ENCODE measurements around the gene TNNC1.

Gene TNNC1

DNA sequence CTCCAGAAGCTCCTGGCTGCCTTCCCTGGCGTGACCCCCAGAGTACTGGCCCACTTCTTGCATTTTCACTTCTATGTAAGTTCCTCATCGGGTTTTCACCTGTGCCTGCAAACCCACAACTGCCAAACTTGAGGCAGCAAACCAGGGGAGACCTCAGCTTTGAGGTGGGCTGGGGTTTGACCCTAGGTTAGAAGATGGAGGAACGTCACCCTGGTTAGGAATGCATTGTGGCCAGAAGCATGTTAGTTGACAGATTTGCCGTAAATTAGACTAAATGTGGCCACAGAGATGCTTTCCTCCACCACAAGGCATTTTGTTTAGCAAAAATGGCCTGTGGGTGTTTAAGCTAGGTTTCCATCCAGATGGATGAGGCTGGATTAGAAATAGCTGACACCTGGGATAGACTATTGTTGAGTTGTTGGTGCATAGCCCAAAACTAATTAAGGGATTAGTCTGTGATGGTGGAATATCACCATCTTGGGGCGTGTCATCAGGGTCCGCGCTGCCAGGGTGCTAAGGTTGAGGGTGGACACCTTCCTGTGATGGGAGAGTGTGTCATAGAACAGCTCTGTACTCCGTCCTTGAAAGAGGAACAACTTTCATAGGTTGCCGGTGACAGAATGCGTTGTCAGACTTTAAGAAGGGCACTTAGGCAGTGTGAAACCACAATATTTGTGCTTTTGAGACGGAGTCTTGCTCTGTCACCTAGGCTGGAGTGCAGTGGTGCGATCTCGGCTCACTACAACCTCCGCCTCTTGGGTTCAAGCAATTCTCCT, 5.1 kb upstream of the TNNC1 start:
- DNase-seq (ENCODE audit: low read depth in 4 of 4, low spot score in 1 of 4): no peak

DNA sequence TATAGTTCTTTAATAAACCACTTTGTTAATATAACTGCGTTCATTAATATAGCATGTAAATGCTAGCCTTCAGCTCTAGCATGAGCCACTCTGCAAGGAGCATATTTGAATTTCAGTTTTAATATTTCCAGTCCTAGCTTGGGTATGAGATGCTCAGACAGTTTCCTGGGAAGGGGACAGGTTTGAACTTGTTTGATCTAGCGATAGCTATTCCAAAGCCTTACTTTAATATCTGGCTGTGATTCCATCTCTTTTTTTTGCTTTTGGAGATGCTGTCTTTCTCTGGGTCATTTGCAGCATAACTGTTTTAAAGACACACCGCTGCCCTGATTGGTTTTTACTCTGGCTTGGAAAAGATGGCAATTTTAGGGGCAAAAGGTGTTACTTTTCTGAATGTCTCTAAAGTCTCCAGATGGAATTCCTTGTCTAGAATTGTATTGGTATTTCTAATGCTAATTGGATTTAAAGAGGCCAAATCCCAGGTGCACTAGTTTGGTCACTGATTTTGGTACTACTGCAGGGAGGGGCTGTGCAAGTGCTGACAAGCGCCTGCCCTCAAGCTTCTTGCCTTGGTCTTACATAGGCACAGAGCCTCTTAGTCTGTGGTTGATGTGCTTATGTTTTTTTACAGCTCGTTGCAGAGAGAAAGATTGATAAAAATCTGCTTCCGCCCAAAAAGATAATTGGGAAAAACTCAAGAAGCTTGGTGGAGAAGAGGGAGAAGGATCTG, 4.4 kb upstream of the TNNC1 start:
- DNase-seq (ENCODE audit: low read depth in 4 of 4, low spot score in 1 of 4): no peak

DNA sequence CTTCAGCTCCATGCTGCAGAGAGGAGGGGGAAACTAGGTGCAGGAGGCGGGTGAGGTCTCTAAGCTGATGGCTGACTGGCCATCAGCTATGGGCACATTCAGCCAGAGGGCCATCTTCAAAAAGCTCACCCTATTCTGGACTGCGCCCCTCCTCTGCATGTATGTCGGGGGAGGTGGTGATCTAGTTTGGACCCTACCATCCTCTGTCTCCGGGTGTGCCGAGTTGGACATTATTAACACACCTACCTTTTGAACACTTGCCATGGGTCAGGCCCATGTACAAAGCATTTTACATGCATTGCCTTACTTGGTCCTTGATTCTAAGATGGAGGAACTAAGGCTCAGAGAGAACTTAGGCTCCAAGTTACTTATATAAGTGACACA, 3.0 kb upstream of the TNNC1 start:
- no peak for DNase-seq (ENCODE audit: low read depth in 4 of 4, low spot score in 1 of 4)

GRCh38 chr3:52456169-52456799, 2.4 kb upstream of the TNNC1 start:
- DNase-seq (ENCODE audit: low read depth in 4 of 4, low spot score in 1 of 4): no peak

- peak; percentile 94 to 98 (median 96) for DNase-seq (ENCODE audit: low read depth in 4 of 4, low spot score in 1 of 4)
Observed at GRCh38 chr3:52455283-52456168, 1.7 kb upstream of the TNNC1 start, which contains the start of gene NISCH. Gene NISCH, plus strand, starts transcription at chr3:52455604. Its CDS starts 38 bp downstream, at chr3:52455642.

GRCh38 chr3:52454938-52455282, 1.1 kb upstream of the TNNC1 start:
- DNase-seq (ENCODE audit: low read depth in 4 of 4, low spot score in 1 of 4): no peak

DNA sequence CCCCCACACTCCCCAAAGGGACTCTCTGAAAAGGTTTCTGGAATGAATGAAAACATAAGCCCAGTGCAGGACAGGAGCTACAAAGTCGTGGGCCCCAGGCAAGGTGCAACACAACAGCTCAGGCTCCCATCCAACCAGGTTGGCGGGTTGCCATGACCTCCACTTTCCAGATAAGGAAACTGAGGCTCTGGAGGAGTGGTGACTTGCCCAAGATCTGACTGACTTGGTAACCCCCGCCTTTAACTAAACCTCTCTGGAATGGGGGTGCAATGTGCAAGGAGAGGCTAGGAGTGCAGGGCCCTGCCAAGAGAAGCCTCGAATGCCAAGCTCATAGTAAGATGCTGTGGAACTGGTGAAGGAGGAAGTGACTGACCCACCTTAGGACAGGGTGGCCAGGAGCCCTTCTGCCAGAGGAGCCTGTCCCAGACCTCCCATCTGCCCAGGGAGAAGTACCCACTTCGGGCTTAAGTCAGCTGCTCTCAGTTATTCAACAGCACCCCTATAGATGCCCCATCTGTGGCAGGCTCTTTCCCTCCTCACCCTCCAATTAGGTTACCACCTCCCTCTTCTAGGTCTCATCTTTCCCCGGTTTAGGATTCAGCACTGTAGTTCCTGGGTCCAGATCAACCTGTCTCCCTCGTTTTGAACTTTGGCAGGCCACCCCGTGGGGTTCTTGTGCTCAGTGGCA, 553 bp upstream of the TNNC1 start:
- no peak for DNase-seq (ENCODE audit: low read depth in 4 of 4, low spot score in 1 of 4)

DNA sequence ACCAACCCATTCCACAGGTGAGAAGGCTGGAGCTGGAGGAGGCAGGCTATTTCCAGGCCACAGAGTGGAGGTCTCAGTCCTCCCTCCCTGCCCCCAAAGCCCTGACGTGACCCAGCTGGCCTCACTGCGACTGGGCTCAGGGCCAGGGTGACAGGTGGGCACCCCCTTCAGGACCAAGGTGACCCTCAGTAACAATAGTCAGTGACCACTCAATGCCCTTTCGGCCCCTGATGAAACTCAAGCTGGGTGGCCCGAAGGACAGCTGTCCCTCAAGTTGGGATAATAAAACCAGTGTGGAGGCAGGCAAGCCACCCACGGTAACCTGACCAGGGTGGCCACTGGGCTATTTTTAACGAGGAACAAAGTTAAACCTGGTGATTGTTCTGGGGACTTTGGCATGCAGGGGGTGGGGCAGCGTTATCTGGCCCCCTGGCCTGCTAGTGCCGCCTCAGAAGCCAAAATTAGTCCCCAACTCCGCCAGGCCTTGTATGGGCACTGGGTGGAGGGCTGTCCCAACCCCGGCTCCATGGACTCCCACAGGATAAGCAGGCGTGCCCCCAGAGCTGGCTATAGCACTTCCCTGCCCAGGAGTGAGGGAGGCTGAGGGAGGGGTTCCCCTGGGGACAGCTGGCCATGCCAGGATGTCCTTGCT, 1.1 kb downstream of the TNNC1 start:
- DNase-seq (ENCODE audit: low read depth in 4 of 4, low spot score in 1 of 4): no peak

DNA sequence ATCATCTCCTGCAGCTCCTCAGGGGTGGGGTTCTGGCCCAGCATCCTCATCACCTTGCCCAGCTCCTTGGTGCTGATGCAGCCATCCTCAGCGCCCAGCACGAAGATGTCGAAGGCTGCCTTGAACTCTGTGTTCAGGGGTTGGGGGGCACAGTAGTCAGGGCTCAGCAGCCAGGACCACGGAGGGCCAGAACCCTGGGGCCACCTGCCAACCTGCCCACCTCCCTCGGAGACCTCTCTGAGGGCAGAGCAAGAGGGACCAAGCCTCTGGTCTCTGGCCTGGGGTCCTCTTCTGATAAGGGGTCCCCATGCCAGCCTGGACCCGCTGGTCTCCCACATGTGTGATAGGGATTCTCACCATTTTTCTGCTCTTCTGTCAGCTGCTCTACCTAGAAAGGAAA, 1.7 kb downstream of the TNNC1 start:
- no peak for DNase-seq (ENCODE audit: low read depth in 4 of 4, low spot score in 1 of 4)

- no peak for DNase-seq (ENCODE audit: low read depth in 4 of 4, low spot score in 1 of 4)
Observed at GRCh38 chr3:52451237-52452083, 2.4 kb downstream of the TNNC1 start.

DNA sequence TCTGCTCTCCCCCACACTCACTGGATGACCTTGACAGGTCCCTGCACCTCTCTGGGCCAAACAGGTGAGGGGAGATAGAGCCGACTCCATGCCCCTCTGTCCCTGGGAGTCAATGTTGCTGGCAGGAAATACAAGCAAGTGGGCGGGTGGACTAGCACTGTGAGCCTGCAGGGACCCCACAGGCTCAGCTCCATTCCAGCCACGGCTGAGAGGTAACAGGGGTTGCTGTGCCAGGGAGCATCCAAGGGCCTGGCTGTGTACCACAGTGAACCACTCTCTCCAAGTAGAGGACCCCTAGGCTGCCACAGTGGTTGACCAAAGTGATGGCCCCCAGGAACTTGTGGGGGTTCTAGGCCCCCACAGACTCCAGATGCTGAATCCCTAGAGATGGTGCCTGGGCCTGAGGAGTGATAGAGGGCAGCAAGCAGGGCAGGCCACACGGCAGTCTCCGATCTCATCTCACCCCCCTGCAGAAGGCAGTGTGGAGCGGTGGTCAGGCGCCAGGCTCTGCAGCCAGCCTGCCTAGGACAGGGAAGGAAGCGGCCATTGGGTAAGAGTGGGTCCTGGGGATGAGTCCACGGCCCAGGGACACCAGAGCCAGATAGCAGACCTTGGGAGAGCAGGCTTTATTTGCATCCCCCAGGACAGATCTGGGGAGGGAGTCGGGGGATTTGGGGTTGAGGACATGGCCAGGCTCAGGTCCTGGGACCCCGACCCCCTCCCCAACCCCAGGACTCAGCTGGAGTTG, 3.2 kb downstream of the TNNC1 start:
- DNase-seq (ENCODE audit: low read depth in 4 of 4, low spot score in 1 of 4): no peak

GRCh38 chr3:52447512-52448355, 6.1 kb downstream of the TNNC1 start:
- no peak for DNase-seq (ENCODE audit: low read depth in 4 of 4, low spot score in 1 of 4)

DNA sequence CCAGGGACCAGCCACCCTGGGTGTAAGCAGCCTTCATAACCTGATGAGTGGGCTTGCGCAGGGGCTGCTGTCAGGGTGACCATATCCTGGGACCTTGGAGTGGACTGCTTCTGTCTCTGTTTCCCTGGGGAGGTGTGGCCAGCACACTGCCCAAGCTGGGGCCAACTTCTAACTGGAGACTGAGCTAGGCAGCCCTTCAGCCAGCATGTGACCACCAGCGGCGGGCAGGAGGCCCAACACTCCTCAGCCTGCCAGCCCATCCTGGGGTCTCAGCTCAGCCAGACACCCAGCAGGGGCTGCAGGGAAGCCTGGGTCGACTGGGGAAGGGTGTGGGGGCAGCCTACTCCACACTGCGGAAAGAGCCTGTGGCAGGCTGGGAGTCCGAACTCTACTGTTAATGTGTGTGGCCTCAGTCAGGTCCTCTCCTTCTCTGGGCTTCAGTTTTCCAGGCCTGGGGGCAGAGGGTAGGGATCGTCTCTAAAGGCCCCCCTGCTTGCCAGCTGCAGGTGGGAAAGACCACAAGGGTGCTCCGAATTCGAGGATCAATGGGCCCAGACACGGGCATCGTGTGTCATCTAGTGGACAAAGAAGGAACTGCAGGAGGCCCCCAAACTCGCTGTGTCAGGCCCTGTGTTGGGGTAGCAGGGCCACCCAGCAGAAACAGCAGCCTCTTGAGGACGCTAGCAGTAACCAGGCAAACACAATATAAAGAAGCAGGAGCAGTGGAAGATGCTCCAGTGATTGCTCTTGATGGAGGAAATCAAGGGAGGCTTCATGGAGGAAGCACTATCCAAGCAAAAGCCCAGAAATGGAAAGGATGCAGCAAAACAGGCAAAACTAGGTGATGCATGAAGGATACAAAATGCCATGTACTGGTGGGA, 7.0 kb downstream of the TNNC1 start:
- peak; percentile 50 to 64 (median 58) for DNase-seq (ENCODE audit: low read depth in 4 of 4, low spot score in 1 of 4)

GRCh38 chr3:52446042-52446441, 7.8 kb downstream of the TNNC1 start:
- no peak for DNase-seq (ENCODE audit: low read depth in 4 of 4, low spot score in 1 of 4)

GRCh38 chr3:52444860-52445793, 8.7 kb downstream of the TNNC1 start, which contains the start of gene SEMA3G:
Gene SEMA3G, minus strand, starts transcription at chr3:52445103. Its CDS starts 76 bp downstream, at chr3:52445027.
- peak; percentile 40 to 69 (median 56) for DNase-seq (ENCODE audit: low read depth in 4 of 4, low spot score in 1 of 4)

Data from stimulated activated CD4-positive, alpha-beta T cell treated with anti-CD3 and anti-CD28 coated beads, Interleukin-1b, Interleukin-23, amount 100 ng/mL, for 24 hours (primary cell).